Keratinocyte (primary cell): Measurements from ENCODE around the gene WNT4. TPM values are rescaled to one million over a fixed set of nuclear protein-coding genes. Genes with fewer than 3 reads are reported as not detected.

ENCODE experiments used
- DNase-seq: peaks from one replicate; pipeline ENCODE4 v3.0.0-alpha.2; 2011; ENCODE audit warnings: low read depth, missing footprints, low spot score
- FAIRE-seq: peaks from 2 replicates; lab custom pipeline; 2011; peaks lifted over from hg19 to GRCh38; lab: Jason Lieb, UNC
- H2AFZ ChIP-seq: 2 replicates; pipeline ENCODE4 v1.6.0; 2012; ENCODE audit warnings: low read length, control low read depth, inconsistent platforms; ENCODE audit not compliant: control insufficient read depth
- H3K27ac ChIP-seq: 2 replicates; pipeline ENCODE4 v1.5.1; 2011; ENCODE audit warnings: low read length; ENCODE audit not compliant: control insufficient read depth, insufficient read depth
- H3K27me3 ChIP-seq: 3 replicates; pipeline ENCODE4 v1.6.0; 2011; ENCODE audit warnings: low read length; ENCODE audit not compliant: control insufficient read depth, insufficient read depth; ENCODE audit errors: extremely low read depth
- H3K36me3 ChIP-seq, 2 experiments: 2 replicates in 1 of 2; 3 replicates in 1 of 2; pipeline ENCODE4 v1.5.1; 2011; ENCODE audit warnings: low read length in 2 of 2, mild to moderate bottlenecking in 1 of 2; ENCODE audit not compliant: control insufficient read depth in 2 of 2, insufficient read depth in 2 of 2; ENCODE audit errors: extremely low read depth in 1 of 2
- H3K4me1 ChIP-seq: 3 replicates; pipeline ENCODE4 v1.5.1; 2011; ENCODE audit warnings: low read length; ENCODE audit not compliant: control insufficient read depth, insufficient read depth; ENCODE audit errors: extremely low read depth
- H3K4me2 ChIP-seq: 3 replicates; pipeline ENCODE4 v1.6.0; 2011; ENCODE audit warnings: low read depth, low read length; ENCODE audit not compliant: control insufficient read depth, insufficient read depth; ENCODE audit errors: extremely low read depth
- H3K4me3 ChIP-seq, 3 experiments: fragments of 200-600 bp in 1 of 3; sonication (generic) in 1 of 3; 2 replicates in 2 of 3; 3 replicates in 1 of 3; pipeline ENCODE4 v1.5.1; 2011 to 2016; ENCODE audit warnings: low read length in 3 of 3, mild to moderate bottlenecking in 3 of 3, control low read depth in 2 of 3, inconsistent platforms in 1 of 3, low read depth in 1 of 3, mixed read lengths in 1 of 3, mixed run types in 1 of 3, moderate library complexity in 1 of 3; ENCODE audit not compliant: control insufficient read depth in 2 of 3, insufficient read depth in 2 of 3; ENCODE audit errors: extremely low read depth in 1 of 3
- H3K79me2 ChIP-seq: 2 replicates; pipeline ENCODE4 v1.6.0; 2012; ENCODE audit warnings: low read length; ENCODE audit not compliant: control insufficient read depth, insufficient read depth
- H3K9ac ChIP-seq: 3 replicates; pipeline ENCODE4 v1.6.0; 2011; ENCODE audit warnings: low read length; ENCODE audit not compliant: control insufficient read depth, insufficient read depth; ENCODE audit errors: extremely low read depth
- H3K9me1 ChIP-seq: 3 replicates; pipeline ENCODE4 v1.6.0; 2011; ENCODE audit warnings: low read length; ENCODE audit not compliant: control insufficient read depth, insufficient read depth; ENCODE audit errors: extremely low read depth
- H3K9me3 ChIP-seq: 2 replicates; pipeline ENCODE4 v1.5.1; 2012; ENCODE audit warnings: low read depth, low read length; ENCODE audit not compliant: control insufficient read depth
- H4K20me1 ChIP-seq: 3 replicates; pipeline ENCODE4 v1.6.0; 2011; ENCODE audit warnings: low read length; ENCODE audit not compliant: control insufficient read depth, insufficient read depth; ENCODE audit errors: extremely low read depth
- EZH2 ChIP-seq: IDR thresholded peaks from one replicate; pipeline ENCODE4 v1.6.1; 2012; ENCODE audit warnings: inconsistent platforms, mild to moderate bottlenecking, low read length, moderate library complexity
- dilution Hi-C: fragments of 300-500 bp; cut with MboI; formaldehyde crosslinking; loops from one replicate; pipeline ENCODE4 v1.7.0; 2020; ENCODE audit warnings: low sequenced_read_pairs; ENCODE audit not compliant: extremely low pct_ligation_motif_present
- polyA plus RNA-seq, 5 experiments: library from polyadenylated mRNA; depleted of rRNA in 3 of 5; stranded (reverse) in 3 of 5; stranded (forward) in 1 of 5; unstranded in 1 of 5; fragments of >200 nt; gene quantifications; 1 replicate in 1 of 5; 2 replicates in 3 of 5; 3 replicates in 1 of 5; pipeline versions ENCODE4 v1.2.1 to v1.2.3, GENCODE V29; 2011 to 2012; ENCODE audit warnings: missing spikeins in 2 of 5, low read depth in 1 of 5, low replicate concordance in 1 of 5
- TF ChIP-seq, protein P1 (sequence below), 3 experiments: IDR thresholded peaks in 1 of 3; conservative IDR thresholded peaks in 1 of 3; optimal IDR thresholded peaks in 1 of 3; 2 replicates in 2 of 3; 3 replicates in 1 of 3; pipeline versions ENCODE3 to v1.5.1; 2011; ENCODE audit warnings: low read length in 3 of 3, mild to moderate bottlenecking in 3 of 3, moderate library complexity in 2 of 3, control low read depth in 1 of 3, inconsistent platforms in 1 of 3; ENCODE audit not compliant: insufficient read depth in 2 of 3; ENCODE audit errors: extremely low read depth in 1 of 3

WNT4 gene
- polyA plus RNA-seq, 1 donor (not counting 4 experiments of a cell fraction or from before 2014, with no cell fraction given): 2.6 TPM

DNA sequence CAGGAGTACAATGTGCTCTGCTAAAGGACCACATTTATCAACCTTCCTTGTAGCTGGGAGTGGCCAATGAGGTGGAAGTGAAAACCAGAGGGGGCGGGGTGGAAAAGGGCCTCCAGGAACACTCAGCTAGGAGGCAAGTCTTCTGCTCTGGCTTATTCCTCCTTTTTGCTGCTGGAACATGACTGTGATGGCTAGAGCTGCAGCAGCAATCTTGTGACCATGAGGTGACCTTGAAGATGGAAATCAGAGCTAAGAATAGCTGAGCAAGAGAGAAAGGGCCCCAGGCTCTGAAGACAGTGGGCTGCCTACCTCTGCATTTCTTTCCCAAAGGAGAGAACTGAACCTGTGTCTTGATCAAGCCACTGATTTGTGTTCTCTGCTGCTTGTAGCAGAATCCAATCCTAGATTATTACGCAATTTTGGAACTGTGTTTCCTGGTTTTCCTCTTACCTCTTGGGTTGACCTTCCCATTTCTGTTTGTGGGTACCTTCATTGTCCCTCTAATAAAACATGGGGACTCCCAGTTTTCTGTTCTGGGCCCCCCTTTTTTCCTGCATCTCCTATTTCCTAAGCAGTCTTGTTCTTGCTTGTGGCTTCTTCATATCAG, 36.4 kb upstream of the WNT4 start:
- no peak overlapping the region for H3K4me3 ChIP-seq
- FAIRE-seq (no peak), DNase-seq (no peak)
- H3K79me2 ChIP-seq: no peaks in the 10 kb centered on the region
- no peak overlapping the region for H2AFZ ChIP-seq
- H3K9me3 ChIP-seq: peaks cover 2% of the 10 kb centered on the region
- H3K36me3 ChIP-seq: no peaks in the 10 kb centered on the region
- no peaks in the 10 kb centered on the region for H3K9me1 ChIP-seq
- H4K20me1 ChIP-seq: no peaks in the 10 kb centered on the region
- no peak for TF ChIP-seq EZH2
- TF ChIP-seq, protein P1, sequence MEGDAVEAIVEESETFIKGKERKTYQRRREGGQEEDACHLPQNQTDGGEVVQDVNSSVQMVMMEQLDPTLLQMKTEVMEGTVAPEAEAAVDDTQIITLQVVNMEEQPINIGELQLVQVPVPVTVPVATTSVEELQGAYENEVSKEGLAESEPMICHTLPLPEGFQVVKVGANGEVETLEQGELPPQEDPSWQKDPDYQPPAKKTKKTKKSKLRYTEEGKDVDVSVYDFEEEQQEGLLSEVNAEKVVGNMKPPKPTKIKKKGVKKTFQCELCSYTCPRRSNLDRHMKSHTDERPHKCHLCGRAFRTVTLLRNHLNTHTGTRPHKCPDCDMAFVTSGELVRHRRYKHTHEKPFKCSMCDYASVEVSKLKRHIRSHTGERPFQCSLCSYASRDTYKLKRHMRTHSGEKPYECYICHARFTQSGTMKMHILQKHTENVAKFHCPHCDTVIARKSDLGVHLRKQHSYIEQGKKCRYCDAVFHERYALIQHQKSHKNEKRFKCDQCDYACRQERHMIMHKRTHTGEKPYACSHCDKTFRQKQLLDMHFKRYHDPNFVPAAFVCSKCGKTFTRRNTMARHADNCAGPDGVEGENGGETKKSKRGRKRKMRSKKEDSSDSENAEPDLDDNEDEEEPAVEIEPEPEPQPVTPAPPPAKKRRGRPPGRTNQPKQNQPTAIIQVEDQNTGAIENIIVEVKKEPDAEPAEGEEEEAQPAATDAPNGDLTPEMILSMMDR (optimal IDR thresholded peaks at IDR 0.05 in 1 of 3, IDR thresholded peaks at IDR 0.05 in 1 of 3, conservative IDR thresholded peaks at IDR 0.05 in 1 of 3; ENCODE audit: extremely low read depth in 1 of 3, insufficient read depth in 2 of 3, low read length in 3 of 3): no peak
- peaks cover 6% of the 10 kb centered on the region for H3K4me1 ChIP-seq
- H3K27ac ChIP-seq: no peak overlapping the region
- H3K9ac ChIP-seq: no peak overlapping the region
- dilution Hi-C loops: no loop called here
- H3K27me3 ChIP-seq: peaks cover 21% of the 10 kb centered on the region
- H3K4me2 ChIP-seq: no peak overlapping the region

DNA sequence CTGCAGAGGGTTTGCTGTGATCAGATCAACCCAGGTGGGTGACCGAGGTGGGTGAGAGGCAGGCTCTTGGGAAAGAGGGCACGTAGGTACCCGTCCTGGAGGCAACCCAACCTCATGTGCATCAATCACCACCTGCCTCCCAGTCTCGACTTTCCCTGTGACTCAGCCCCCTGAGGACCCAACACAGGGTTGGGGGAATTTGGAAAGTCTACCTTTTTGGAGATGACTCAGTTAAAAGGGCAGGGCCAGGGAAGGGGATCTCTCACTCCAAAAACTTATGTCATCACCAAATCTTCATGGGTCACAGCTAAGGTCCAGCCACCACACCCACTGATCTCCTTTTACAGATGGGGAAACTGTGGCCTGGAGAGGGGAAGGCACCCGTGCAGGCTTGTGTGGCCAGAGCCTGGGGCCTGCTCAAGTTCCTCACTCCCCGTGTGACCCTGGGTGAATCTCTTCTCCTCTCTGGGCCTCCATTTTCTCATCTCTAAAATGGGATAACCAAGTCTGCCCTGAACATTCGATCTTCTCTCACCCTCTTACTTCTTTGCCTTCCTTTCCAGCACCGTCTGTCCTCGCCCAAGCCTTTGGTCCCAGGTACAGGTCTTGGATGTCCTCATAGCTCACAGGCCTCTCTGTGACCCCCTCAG, 34.6 kb upstream of the WNT4 start:
- FAIRE-seq: no peak
- Histone ChIP-seq H3K79me2 (no peaks in the 10 kb centered on the region), H4K20me1 (no peaks in the 10 kb centered on the region), H3K4me3 (no peak overlapping the region), H3K27ac (no peak overlapping the region), H3K27me3 (peaks cover 12% of the 10 kb centered on the region), H3K4me1 (peaks cover 8% of the 10 kb centered on the region), H3K9me3 (peaks cover 2% of the 10 kb centered on the region), H3K9ac (no peak overlapping the region), H3K36me3 (no peaks in the 10 kb centered on the region), H3K9me1 (no peaks in the 10 kb centered on the region), H3K4me2 (no peak overlapping the region), H2AFZ (no peak overlapping the region)
- TF ChIP-seq, protein P1 (optimal IDR thresholded peaks at IDR 0.05 in 1 of 3, IDR thresholded peaks at IDR 0.05 in 1 of 3, conservative IDR thresholded peaks at IDR 0.05 in 1 of 3; ENCODE audit: extremely low read depth in 1 of 3, insufficient read depth in 2 of 3, low read length in 3 of 3): no peak
- no peak for TF ChIP-seq EZH2
- DNase-seq: peak; percentile 25
- dilution Hi-C loops: no loop called here
